ENCODE results near the gene GPC5.

- TF ChIP-seq CTCF (IDR thresholded peaks at IDR 0.05) (no peak), POLR2A (IDR thresholded peaks at IDR 0.05) (no peak)
Measured at GRCh38 chr13:92272177-92272576, 873.8 kb downstream of the GPC5 start.
